SIG-M5 (cell line): ENCODE data around the gene IFNL4.
"Not testable (repeated sequence)": the region's sequence is repeated elsewhere in the genome, so short reads cannot be mapped to it uniquely, and the experiment has no call there.

Experiments used
- DNase-seq: peaks from one replicate; lab custom pipeline; 2025; lab: John Stamatoyannopoulos, UW

IFNL4 gene

DNA sequence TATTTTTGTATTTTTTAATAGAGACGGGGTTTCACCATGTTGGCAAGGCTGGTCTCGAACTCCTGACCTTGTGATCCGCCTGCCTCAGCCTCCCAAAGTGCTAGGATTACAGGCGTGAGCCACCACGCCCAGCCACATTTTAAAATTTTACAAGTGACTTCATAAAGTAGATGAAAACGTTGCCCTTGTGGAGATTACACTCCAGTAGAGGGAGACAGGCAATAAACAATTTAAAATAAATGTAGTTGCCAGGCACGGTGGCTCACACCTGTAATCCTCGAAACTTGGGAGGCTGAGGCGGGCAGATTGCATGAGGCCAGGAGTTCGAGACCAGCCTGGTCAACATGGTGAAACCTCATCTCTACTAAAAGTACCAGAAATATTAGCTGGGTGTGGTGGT, 29.5 kb downstream of the IFNL4 start:
- DNase-seq, result not testable (repeated sequence)

- no peak for DNase-seq
Observed at GRCh38 chr19:39218230-39219007, 30.2 kb downstream of the IFNL4 start.

DNA sequence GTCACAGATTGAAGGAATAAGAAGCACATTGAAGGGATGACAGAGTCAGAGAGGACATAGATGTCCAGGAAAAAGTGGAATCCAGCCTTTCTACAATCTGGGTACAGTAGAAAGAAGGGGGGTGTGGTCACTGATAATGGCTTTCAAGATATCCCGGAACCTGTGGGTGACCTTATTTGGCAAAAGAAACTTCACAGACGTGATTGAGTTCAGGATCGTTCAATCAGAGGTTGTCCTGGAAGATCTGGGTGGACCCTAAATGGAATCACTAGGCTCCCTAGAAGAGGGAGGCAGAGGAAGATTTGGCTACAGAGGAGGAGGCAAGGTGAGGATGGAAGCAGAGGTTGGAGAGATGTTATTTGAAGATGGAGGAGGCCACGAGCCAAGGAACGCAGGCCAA, 31.6 kb downstream of the IFNL4 start:
- no peak for DNase-seq

GRCh38 chr19:39215323-39215722, 33.3 kb downstream of the IFNL4 start:
- DNase-seq, result not testable (repeated sequence)

- no peak for DNase-seq
Observed at GRCh38 chr19:39212375-39212742, 36.3 kb downstream of the IFNL4 start.

DNA sequence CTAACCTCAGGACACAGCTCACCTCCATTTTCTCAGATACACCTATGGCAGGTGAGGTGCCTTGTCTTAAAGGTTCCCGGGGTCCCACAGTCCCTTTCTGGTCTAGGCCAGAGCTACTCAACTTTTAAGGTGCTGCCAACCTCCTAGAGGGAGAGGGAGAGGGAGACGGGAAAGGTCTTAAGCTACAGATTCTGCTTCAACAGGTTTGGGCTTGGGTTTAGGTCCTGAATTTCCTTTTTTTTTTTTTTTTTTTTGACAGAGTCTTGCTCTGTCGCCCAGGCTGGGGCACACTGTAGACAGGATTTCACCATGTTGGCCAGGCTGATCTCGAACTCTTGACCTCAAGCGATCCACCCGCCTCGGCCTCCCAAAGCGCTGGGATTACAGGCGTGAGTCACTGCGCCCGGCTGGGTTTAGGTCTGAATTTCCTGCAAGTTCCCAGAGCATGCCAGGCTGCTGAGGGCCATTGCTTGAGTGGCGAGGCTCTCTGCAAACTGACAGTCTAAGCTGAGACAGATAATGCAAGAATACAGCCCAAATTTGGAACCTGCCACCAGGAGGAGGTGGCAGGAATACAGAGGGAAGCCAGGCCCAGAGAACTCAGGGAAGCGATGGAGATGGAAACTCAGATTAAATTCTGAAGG, 36.8 kb downstream of the IFNL4 start:
- no peak for DNase-seq

DNA sequence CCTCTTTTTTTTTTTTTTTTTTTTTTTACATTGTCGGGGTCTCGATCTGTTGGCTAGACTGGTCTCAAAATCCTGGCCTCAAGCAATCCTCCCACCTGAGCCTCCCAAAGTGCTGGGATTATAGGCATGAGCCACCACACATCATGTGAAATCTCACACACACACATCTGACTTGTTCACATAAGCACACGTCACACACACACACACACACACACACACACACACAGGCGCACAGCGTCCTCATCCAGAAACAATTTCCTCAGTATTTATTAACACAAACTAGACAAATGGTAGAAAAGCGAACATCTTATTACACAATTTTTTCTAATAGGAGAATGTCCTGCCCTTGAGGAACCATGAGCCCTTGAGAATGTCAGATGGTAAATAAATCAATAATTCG, 39.5 kb downstream of the IFNL4 start:
- no peak for DNase-seq

- DNase-seq, result no peak
Observed at GRCh38 chr19:39208175-39208795, 40.4 kb downstream of the IFNL4 start.

DNA sequence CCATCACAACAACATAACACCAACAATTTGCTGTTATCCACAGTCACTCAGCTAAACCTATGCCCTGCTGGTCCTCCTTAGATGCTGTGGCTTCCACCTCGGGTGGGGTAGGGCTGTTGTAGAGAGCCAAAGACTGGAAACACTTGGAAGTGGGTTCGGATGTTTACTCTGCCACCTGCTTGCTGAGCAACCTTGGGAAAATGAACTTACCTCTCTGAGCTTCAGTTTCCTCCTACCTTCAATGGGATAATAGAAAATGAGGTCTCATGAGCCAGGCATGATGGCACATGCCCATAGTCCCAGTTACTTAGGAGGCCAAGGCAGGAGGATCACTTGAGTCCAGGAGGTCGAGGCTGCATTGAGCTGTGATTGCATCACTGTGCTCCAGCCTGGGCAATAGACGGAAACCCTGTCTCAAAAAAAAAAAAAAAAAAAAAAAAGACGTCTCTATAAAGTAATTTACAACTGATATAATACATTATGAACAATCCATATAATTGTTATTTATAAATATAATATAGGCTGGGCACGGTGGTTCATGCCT, 41.3 kb downstream of the IFNL4 start:
- no peak for DNase-seq

- DNase-seq, result no peak
Observed at GRCh38 chr19:39206122-39206521, 42.5 kb downstream of the IFNL4 start.

DNA sequence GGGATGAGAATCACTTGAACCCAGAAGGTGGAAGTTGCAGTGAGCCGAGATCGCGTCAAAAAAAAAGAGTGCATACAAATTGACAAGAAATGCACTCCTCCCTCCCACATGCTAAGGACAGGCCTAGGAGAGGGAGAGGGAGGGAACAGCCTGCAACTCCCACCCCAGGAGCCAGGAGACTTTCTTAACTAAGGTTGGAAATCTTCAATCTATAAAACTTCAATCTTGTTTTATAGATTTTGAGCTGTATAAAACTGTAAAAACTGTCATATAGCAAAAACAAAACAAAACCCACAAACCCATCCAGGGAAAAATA, 43.2 kb downstream of the IFNL4 start:
- DNase-seq, result no peak

DNA sequence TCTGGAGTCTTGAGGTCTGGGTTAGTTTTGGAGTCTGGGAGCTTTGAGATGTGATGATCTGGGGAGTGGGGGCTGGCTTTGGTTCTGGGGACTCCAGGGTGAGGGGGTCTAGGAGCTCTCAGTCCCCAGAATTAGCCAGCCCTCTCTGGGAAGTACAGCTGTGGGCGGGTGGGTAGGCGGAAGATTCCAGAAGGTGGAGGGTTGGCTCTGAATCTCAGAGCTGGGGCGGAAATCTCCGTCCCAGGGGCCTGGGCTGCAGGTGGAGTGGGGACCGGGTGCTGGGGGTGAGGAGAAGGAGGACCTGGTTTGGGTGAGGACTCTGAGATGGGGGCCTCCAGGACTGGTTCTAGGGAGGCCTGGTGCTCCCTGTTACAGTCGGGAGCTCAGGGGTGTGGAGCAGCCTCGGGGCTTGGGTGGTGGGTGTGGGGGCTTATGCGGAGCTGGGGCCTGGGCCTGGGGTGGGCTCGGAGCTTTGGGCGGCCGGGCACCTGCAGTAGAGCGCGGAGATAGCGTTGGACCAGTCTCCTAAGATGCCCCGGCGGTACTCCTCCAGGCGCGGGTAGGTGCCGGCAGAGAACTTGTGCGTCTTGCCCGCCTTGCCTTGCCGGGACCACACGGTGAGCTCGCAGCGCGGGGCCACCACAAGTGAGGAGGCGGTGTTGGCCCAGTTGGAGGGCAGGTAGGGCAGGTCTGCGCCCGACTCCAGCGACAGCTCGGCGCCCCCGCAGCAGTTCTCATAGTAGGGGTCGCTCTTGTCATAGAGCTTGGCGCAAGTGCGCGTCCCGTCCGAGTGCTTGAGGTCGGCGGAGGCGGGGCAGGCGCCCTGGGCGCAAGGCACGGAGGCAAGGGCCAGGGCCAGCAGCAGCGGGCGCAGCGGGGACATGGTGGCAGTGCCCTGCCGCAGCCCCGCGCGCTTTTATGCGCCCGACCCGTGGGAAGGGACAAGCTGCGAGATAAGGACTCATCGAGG, 45.0 kb downstream of the IFNL4 start, which contains the start of gene SYCN:
TSS of gene SYCN (minus strand) at position 892 of the 970 bp plus-strand sequence. CDS start at position 883, 9 bp downstream.
- DNase-seq, result no peak

DNA sequence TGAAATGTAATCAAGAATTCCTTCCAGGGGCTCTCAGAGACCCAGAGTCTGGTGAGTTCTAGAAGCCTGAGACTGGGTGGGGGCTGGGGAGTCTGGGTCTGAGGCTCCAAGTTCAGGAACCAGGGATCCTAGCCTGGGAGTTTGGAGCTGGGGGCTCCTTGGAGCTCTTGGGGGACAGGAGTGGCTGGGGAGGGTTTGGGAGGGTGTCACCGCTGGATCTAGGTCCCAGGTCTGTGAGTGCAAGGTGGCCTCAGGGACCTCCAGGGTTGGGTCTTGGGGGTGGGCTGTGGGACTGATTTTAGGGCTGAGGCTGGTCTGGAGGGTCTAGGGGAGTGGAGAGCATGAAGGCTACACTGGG, 45.7 kb downstream of the IFNL4 start:
- DNase-seq, result no peak

GRCh38 chr19:39200803-39201115, 47.9 kb downstream of the IFNL4 start:
- DNase-seq, result no peak

GRCh38 chr19:39200066-39200802, 48.4 kb downstream of the IFNL4 start:
- no peak for DNase-seq

- no peak for DNase-seq
Observed at GRCh38 chr19:39199025-39199424, 49.6 kb downstream of the IFNL4 start.

- DNase-seq, result no peak
Observed at GRCh38 chr19:39197808-39198207, 50.8 kb downstream of the IFNL4 start.

DNA sequence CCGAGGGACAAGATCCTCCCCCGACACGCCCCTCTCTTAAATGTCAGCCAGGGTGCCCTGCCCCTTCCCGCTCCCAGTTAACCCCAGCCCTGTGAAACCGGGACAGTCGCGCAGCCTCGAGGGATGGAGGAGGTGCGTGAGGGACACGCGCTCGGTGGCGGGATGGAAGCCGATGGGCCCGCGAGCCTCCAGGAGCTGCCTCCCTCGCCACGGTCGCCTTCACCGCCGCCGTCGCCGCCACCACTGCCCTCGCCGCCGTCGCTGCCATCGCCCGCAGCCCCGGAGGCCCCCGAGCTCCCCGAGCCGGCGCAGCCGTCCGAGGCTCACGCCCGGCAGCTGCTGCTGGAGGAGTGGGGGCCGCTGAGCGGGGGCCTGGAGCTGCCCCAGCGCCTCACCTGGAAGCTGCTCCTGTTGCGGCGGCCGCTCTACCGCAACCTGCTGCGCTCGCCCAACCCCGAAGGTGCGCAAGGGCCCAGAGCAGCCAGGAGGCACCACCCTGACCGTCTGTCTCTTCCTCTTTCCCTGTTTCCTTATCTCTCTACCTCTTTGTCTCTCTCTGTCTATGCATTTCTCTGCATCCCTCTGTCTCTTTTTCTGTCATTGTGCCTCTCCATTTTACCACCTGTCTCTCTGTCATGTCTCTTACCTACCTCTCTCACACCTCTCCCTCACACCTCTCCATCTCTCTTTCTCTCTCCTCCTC, 51.6 kb downstream of the IFNL4 start, which contains the start of gene NCCRP1:
TSS of gene NCCRP1 (plus strand) at position 105 of the 703 bp plus-strand sequence. CDS start at position 124, 19 bp downstream.
- DNase-seq, result no peak

DNA sequence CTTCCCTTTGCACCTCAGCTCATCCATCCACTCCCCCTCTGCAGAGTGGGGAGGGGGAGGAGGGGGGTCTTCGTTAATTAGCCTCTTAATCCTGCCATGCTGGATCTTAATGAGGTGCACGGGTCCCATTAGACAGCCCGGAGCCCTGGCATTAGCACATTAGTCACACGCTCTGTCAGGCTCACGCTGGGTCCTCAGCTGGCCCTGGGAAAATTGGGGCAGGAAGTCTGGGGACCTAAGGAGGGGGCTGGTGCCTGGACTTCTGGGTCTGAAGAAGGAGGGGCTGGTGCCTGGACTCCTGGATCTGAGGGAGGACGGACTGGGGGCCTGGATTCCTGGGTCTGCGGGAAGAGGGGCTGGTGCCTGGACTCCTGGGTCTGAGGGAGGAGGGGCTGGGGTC, 52.3 kb downstream of the IFNL4 start:
- DNase-seq, result no peak
